Measurements from ENCODE around the gene SH3BGRL3.
"Not testable (repeated sequence)": the region's sequence is repeated elsewhere in the genome, so short reads cannot be mapped to it uniquely, and the experiment has no call there.

The SH3BGRL3 gene

GRCh38 chr1:26291939-26292338 is 12.1 kb downstream of the SH3BGRL3 start:
- no peak for DNase-seq

GRCh38 chr1:26292735-26293134 is 12.8 kb downstream of the SH3BGRL3 start:
- DNase-seq = not testable (repeated sequence)

GRCh38 chr1:26293911-26294463 is 14.1 kb downstream of the SH3BGRL3 start:
- no peak for DNase-seq

- no peak for DNase-seq
Observed at GRCh38 chr1:26295194-26296138, 15.6 kb downstream of the SH3BGRL3 start.

- no peak for DNase-seq
Observed at GRCh38 chr1:26296340-26297056, 16.6 kb downstream of the SH3BGRL3 start.

GRCh38 chr1:26297057-26297790 is 17.3 kb downstream of the SH3BGRL3 start:
- DNase-seq = no peak

- no peak for DNase-seq
Observed at GRCh38 chr1:26297791-26298124, 17.9 kb downstream of the SH3BGRL3 start.

GRCh38 chr1:26300578-26301275 is 20.8 kb downstream of the SH3BGRL3 start:
- DNase-seq = no peak

- no peak for DNase-seq
Observed at GRCh38 chr1:26302733-26303405, 23.0 kb downstream of the SH3BGRL3 start.

- no peak for DNase-seq
Observed at GRCh38 chr1:26305667-26306289, 25.9 kb downstream of the SH3BGRL3 start.

GRCh38 chr1:26306290-26307229 is 26.7 kb downstream of the SH3BGRL3 start, which contains the start of gene UBXN11:
Gene UBXN11 (minus strand): TSS chr1:26306636. CDS start chr1:26302883, 3,753 bp downstream.
- peak; percentile 96 for DNase-seq

- peak; percentile 40 for DNase-seq
Observed at GRCh38 chr1:26307363-26307781, 27.5 kb downstream of the SH3BGRL3 start.

- peak; percentile 55 for DNase-seq
Observed at GRCh38 chr1:26307966-26308899, 28.3 kb downstream of the SH3BGRL3 start.

GRCh38 chr1:26314501-26314900 is 34.6 kb downstream of the SH3BGRL3 start:
- DNase-seq = no peak

- no peak for DNase-seq
Observed at GRCh38 chr1:26315874-26316850, 36.3 kb downstream of the SH3BGRL3 start.

GRCh38 chr1:26317146-26317545 is 37.3 kb downstream of the SH3BGRL3 start:
- DNase-seq = no peak

- peak; percentile 81 for DNase-seq
Observed at GRCh38 chr1:26317612-26318337, 37.9 kb downstream of the SH3BGRL3 start, which contains the start of gene CD52. Gene CD52 (plus strand): TSS chr1:26317958. CDS start chr1:26318018, 60 bp downstream.

Data from stimulated activated CD4-positive, alpha-beta T cell treated with anti-CD3 and anti-CD28 coated beads, Interleukin-15, amount 100 ng/mL, for 24 hours (primary cell).